SU-DHL-6 (cell line): Measurements from ENCODE around the gene STAT5A.

Experiments used
- EZH2phosphoT487 ChIP-seq: fragments of 200-600 bp; sonication (generic), shearing (Covaris generic); conservative IDR thresholded peaks from 2 replicates; pipeline ENCODE4 v1.6.1; 2018; ENCODE audit warnings: mild to moderate bottlenecking, antibody characterized with exemption, low read length, moderate library complexity, mixed read lengths
- TF ChIP-seq, protein P1 (sequence below): fragments of 200-600 bp; sonication (generic); IDR thresholded peaks from one replicate; pipeline ENCODE4 v1.5.1; 2017; ENCODE audit warnings: antibody characterized with exemption, mild to moderate bottlenecking, low read length, moderate library complexity; ENCODE audit not compliant: insufficient read depth, poor library complexity, severe bottlenecking

DNA sequence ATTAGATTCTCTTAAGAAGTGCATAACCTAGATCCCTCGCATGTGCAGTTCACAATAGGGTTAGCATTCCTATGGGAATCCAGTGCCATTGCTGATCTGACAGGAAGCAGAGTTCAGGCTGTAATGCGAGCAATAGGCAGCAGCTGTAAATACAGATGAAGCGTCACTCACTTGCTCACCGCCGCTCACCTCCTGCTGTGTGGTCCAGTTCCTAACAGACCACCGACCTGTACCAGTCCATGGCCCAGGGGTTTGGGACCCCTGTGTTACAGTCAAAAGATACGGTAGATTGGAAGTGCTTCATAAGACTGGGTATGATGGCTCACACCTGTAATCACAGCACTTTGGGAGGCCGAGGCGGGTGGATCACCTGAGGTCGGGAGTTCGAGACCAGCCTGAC is 2.8 kb downstream of the STAT5A start:
- TF ChIP-seq, protein P1, sequence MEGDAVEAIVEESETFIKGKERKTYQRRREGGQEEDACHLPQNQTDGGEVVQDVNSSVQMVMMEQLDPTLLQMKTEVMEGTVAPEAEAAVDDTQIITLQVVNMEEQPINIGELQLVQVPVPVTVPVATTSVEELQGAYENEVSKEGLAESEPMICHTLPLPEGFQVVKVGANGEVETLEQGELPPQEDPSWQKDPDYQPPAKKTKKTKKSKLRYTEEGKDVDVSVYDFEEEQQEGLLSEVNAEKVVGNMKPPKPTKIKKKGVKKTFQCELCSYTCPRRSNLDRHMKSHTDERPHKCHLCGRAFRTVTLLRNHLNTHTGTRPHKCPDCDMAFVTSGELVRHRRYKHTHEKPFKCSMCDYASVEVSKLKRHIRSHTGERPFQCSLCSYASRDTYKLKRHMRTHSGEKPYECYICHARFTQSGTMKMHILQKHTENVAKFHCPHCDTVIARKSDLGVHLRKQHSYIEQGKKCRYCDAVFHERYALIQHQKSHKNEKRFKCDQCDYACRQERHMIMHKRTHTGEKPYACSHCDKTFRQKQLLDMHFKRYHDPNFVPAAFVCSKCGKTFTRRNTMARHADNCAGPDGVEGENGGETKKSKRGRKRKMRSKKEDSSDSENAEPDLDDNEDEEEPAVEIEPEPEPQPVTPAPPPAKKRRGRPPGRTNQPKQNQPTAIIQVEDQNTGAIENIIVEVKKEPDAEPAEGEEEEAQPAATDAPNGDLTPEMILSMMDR = no peak
- TF ChIP-seq EZH2phosphoT487 = no peak
